Esophagus mucosa (tissue), 1 donor: ENCODE results near the gene EFCAB14. TPM values are rescaled to one million over a fixed set of nuclear protein-coding genes. Genes with fewer than 3 reads are reported as not detected.
"Not testable (repeated sequence)": the region's sequence is repeated elsewhere in the genome, so short reads cannot be mapped to it uniquely, and the experiment has no call there.

Experiments used
- ATAC-seq: fragments of 200-7000 bp; cut with Tn5 transposase; one replicate; pipeline ENCODE4 v1.9.1; 2020
- total RNA-seq: library from RNA; stranded (reverse); gene quantifications from one replicate; pipeline ENCODE4 v1.2.4, GENCODE V29; 2023
- donor health status: DM: yes; HTN: yes; CAD: no.

The EFCAB14 gene
- total RNA-seq = 63.6 TPM

GRCh38 chr1:46718727-46719622, at the start of gene EFCAB14:
EFCAB14 (minus strand) TSS chr1:46719114; CDS start chr1:46718087, 1,027 bp downstream.
- ATAC-seq = peak; percentile 99

DNA sequence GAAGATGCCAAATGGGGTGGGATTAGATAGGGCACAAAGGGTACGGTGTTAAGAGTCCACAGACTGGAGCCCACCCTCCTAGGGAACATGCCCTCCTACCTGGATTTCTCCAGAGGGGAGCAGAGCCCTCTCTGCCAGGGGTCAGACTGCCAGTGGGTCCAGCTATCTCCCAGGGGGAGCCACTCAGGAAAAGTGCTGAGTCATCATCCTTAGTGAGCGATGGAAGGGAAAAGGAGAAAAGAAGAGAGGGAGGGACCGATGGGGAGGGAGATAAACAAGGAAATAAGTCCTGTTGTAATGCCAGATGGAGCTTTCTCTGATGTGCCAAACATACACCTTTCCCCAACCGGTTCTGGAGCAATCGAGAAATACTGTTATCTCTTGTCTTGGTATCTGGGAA, 49.5 kb upstream of the EFCAB14 start:
- ATAC-seq = no peak

DNA sequence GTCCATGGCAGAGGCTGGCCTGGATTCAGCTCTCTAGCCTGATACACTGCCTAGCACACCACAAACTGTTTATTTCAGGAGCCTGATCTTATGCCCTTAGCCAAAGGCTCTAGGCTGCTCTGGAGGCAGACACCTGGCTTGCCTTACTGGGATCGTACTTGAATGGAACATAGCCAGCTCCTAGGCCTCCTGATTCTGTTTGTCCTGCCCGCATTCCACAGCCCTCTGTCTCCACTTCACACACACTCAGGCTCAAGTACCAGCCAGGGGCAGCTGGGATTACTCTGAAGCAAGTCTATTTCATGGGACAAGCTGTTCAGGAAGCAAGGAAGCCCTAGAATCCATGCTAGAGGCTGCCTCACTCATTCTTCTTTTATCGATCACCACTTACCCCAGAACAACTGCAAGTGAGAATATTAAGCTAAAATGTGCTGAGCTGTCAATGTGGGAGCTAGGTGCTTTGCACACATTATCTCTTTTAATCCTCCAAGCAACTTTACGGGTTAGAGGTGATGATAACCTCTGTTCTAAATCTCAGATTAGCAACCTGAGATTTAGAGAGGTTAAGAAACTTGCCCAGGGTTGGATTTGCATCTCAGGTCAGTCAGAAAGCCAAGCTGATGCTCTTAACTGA, 48.9 kb upstream of the EFCAB14 start:
- no peak for ATAC-seq

GRCh38 chr1:46764402-46764801, 45.5 kb upstream of the EFCAB14 start:
- ATAC-seq = no peak

GRCh38 chr1:46761740-46762139, 42.8 kb upstream of the EFCAB14 start:
- peak; percentile 58 for ATAC-seq

DNA sequence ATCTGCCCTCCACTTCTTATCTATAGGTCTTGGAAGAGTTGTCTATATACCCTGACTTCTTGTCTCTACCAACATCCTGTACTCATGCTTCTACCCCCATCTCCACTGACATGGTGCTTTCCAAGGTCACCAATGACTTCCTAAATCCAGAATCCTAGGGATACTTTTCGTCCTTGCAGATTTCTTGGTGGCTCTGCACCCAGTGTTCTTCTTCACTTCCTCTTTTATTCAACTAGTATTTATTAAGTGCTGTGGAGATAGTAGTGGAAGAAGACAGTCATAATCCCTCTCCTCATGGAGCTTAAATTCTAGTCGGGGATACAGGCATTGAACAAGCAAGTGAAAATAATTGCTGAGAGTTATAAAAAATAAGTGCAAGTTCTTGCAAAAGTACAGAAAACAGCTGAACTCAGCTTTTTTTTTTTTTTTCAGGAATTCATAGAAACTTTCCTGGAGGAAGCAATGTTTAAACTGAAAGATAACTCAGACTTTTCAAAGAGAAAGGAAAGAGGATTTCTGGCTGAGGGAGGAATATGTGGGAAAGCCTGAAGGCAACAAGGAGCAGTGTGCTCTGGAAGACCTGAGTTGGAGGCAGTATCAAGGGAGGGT, 41.7 kb upstream of the EFCAB14 start:
- ATAC-seq = no peak

GRCh38 chr1:46757956-46758528, 39.1 kb upstream of the EFCAB14 start:
- no peak for ATAC-seq

DNA sequence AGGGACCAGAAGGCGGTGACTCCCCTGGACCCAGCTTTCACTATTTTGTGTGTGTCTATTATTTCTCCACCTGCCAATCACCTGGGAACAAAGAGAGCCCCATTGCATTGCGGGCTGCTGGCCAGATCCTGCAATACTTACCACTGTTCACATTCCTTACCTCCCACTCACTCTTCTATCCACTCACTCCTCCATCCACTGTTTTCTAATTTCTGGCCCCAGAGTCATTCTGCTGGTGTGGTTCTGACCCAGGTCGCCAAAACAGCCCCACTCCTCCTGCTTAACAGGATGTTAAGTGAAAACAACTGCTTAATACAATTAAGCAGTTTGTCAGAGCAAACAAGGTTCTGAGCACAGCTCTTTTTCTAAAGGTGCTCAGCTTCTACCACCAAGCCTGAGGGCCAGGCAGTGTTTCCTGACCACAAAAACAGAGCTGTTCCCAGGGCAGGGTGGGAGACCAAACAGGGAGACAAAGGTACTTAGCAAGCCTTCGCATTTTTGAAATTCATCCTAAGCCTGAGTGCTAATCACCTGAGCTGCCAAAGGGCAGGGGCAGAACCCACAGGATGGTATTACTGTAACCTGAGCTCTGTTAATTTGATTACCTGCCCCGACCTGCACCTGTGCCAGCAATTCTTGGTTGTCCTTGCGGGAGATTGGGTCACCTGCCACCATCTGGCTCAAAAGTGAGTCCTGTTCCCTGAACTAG, 38.5 kb upstream of the EFCAB14 start:
- peak; percentile 81 for ATAC-seq

- no peak for ATAC-seq
These were observed 36.2 kb upstream of the EFCAB14 start for GRCh38 chr1:46755121-46755520.

- ATAC-seq = not testable (repeated sequence)
These were observed 35.8 kb upstream of the EFCAB14 start for GRCh38 chr1:46754707-46755106.

DNA sequence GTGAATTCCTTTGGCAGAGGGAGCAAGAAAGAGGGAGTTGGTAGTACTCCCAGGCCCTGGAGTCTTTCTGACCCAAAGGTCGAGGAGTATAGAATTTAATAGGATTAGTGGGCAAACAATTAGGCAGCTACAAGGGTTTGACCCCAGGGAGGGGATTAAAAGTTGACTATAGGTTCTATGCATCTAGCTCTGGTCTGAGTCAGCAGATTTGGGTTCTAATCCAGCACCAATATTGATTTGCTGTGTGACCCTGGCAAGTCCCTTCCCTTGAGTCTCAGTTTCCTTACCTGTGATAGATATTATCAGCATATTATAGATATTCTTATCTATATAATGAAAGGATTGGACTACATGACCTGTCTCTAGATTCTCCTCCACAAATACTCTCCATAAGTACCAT, 35.1 kb upstream of the EFCAB14 start:
- no peak for ATAC-seq

DNA sequence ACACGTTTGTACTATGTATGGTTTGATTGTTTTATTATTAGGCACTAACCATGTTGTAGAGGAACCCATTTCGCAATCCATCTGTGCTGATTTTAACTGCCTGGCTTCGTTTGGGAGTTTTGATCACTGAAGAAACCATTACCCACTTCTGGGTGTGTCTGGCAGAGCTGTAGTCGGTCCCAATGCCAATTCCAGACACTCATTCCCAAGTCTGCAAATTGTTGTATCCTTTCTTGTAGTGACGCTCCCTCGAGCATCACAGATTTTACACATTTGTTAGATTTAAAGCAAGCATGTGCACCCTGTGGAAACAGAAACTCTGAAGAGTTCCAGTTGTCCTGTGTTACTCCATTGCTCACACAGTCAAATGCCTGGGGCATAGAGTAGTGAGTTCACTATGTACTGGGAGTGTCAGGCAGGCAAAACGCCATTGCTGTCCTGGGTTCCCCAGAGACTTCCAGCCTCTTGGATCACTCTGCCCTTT, 31.0 kb upstream of the EFCAB14 start:
- peak; percentile 69 for ATAC-seq

- no peak for ATAC-seq
These were observed 30.5 kb upstream of the EFCAB14 start for GRCh38 chr1:46749404-46749803.

- ATAC-seq = peak; percentile 83
These were observed 28.9 kb upstream of the EFCAB14 start for GRCh38 chr1:46747683-46748288.

DNA sequence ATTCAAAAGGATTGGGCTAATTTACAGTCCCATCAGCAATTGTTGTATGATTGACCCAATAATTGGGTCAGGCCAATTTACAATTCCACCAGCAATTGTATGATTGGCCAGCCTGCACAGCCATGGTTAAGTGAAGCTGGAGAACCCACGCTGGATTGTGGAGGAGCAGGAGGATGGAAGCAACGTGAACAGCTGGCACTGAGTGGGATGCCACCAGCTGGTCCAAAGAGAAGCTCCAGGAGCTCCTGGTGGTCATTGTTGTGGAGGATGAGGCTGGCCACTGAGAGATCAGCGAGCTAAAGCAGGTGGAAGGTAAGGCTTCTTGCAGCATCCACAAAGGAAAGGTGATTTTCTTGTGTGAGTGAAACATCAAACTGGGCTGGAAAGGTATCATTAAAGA, 23.2 kb upstream of the EFCAB14 start:
- no peak for ATAC-seq

- peak; percentile 56 for ATAC-seq
These were observed 16.9 kb upstream of the EFCAB14 start for GRCh38 chr1:46735708-46736324.

GRCh38 chr1:46728327-46728873, 9.5 kb upstream of the EFCAB14 start:
- not testable (repeated sequence) for ATAC-seq

DNA sequence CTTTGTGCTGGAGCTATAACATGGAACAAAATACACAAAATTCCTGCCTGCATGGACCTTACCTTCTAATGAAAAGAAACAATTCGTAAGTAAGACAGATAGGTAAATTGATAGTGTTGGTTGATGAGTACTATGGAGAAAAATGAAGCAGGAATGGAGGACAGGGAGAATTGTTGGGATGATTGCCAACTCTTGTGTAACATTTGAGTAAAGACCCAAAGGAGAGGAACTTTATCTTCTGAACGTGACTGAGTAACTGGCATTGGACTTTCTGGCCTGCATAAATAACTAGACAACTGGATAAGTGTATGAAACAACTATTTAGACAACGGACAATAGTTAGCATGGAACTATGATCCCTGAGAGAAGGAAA, 6.8 kb upstream of the EFCAB14 start:
- no peak for ATAC-seq

- peak; percentile 88 for ATAC-seq
These were observed 6.2 kb upstream of the EFCAB14 start for GRCh38 chr1:46724991-46725735.

- ATAC-seq = no peak
These were observed 5.0 kb upstream of the EFCAB14 start for GRCh38 chr1:46723901-46724300.
